H1 (cell line): ENCODE results near the gene TNFSF4. TPM values are rescaled to one million over a fixed set of nuclear protein-coding genes. Genes with fewer than 3 reads are reported as not detected.

Experiments
- ASH2L ChIP-seq: fragments of 200-600, 300-600 bp; sonication (generic); IDR thresholded peaks from one replicate; pipeline ENCODE4 v1.7.1; 2017; ENCODE audit warnings: low read length
- SIN3A ChIP-seq, 2 experiments: IDR thresholded peaks in 1 of 2; conservative IDR thresholded peaks in 1 of 2; 2 replicates each; pipeline ENCODE4 v1.6.1; 2011 to 2012; ENCODE audit warnings: low read length in 2 of 2, improper control_type of control experiment in 1 of 2, low read depth in 1 of 2, mild to moderate bottlenecking in 1 of 2
- SP4 ChIP-seq: IDR thresholded peaks from 2 replicates; pipeline ENCODE4 v1.6.1; 2012; ENCODE audit warnings: low read length, inconsistent platforms
- polyA plus RNA-seq, 7 experiments: library from polyadenylated mRNA; depleted of rRNA in 3 of 7; stranded (reverse) in 5 of 7; unstranded in 2 of 7; fragments of >200 nt in 5 of 7; fragments of 200-250 nt in 2 of 7; gene quantifications; 1 replicate in 5 of 7; 2 replicates in 1 of 7; 4 replicates in 1 of 7; pipeline versions ENCODE4 v1.2.1 to v1.2.3, GENCODE V29; 2011 to 2013; ENCODE audit warnings: missing spikeins in 2 of 7, mixed read lengths in 2 of 7
- total RNA-seq: library from RNA; stranded (reverse); fragmentation: NEBNext Ultra II Directional; extraction: Animal tissue kit (Norgen Biotek cat#: 25700); gene quantifications from 2 replicates; pipeline ENCODE4 v1.2.1, GENCODE V29; 2021
- TF ChIP-seq, protein P1 (sequence below): fragments of 300-600 bp; sonication (generic); IDR thresholded peaks from 2 replicates; pipeline ENCODE4 v1.7.1; 2012; ENCODE audit warnings: low read length, moderate library complexity, mild to moderate bottlenecking, inconsistent platforms; ENCODE audit not compliant: insufficient replicate concordance
- TF ChIP-seq, protein P2 (sequence below): IDR thresholded peaks from 2 replicates; pipeline ENCODE4 v1.6.1; 2012; ENCODE audit warnings: inconsistent platforms
- TF ChIP-seq, protein P3 (sequence below): IDR thresholded peaks from 2 replicates; pipeline ENCODE4 v1.6.1; 2012; ENCODE audit warnings: inconsistent platforms

Gene TNFSF4
- total and polyA plus RNA-seq, 2 of the 8 experiments (the other 6 are each of a cell fraction or from before 2014, with no cell fraction given), result 0.54 to 0.63 TPM

DNA sequence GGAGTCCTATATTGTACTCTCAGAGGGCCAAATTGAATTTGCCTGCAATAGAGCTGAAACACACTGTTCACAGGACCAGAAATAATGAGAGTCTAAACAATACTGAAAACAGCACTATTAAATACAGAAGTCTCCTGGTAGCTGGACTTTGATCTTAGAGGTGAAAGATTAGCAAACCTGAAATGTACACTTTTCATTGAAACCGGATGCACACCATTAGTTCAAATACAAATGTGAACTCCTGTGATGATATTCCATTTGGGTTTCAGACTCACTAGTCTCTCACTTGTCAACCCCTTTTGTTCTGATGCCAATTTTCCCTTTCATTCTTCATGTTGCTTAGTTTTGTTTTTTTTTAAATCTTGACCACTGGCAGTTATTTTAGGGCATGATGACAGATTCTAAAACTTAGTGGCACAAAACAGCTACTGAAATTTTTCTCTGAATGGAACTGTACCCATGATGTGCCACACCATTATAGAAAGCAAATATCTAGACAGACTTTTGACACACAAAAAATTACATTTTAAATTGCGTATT, 5.9 kb upstream of the TNFSF4 start (continued):
- TF ChIP-seq, protein P1, sequence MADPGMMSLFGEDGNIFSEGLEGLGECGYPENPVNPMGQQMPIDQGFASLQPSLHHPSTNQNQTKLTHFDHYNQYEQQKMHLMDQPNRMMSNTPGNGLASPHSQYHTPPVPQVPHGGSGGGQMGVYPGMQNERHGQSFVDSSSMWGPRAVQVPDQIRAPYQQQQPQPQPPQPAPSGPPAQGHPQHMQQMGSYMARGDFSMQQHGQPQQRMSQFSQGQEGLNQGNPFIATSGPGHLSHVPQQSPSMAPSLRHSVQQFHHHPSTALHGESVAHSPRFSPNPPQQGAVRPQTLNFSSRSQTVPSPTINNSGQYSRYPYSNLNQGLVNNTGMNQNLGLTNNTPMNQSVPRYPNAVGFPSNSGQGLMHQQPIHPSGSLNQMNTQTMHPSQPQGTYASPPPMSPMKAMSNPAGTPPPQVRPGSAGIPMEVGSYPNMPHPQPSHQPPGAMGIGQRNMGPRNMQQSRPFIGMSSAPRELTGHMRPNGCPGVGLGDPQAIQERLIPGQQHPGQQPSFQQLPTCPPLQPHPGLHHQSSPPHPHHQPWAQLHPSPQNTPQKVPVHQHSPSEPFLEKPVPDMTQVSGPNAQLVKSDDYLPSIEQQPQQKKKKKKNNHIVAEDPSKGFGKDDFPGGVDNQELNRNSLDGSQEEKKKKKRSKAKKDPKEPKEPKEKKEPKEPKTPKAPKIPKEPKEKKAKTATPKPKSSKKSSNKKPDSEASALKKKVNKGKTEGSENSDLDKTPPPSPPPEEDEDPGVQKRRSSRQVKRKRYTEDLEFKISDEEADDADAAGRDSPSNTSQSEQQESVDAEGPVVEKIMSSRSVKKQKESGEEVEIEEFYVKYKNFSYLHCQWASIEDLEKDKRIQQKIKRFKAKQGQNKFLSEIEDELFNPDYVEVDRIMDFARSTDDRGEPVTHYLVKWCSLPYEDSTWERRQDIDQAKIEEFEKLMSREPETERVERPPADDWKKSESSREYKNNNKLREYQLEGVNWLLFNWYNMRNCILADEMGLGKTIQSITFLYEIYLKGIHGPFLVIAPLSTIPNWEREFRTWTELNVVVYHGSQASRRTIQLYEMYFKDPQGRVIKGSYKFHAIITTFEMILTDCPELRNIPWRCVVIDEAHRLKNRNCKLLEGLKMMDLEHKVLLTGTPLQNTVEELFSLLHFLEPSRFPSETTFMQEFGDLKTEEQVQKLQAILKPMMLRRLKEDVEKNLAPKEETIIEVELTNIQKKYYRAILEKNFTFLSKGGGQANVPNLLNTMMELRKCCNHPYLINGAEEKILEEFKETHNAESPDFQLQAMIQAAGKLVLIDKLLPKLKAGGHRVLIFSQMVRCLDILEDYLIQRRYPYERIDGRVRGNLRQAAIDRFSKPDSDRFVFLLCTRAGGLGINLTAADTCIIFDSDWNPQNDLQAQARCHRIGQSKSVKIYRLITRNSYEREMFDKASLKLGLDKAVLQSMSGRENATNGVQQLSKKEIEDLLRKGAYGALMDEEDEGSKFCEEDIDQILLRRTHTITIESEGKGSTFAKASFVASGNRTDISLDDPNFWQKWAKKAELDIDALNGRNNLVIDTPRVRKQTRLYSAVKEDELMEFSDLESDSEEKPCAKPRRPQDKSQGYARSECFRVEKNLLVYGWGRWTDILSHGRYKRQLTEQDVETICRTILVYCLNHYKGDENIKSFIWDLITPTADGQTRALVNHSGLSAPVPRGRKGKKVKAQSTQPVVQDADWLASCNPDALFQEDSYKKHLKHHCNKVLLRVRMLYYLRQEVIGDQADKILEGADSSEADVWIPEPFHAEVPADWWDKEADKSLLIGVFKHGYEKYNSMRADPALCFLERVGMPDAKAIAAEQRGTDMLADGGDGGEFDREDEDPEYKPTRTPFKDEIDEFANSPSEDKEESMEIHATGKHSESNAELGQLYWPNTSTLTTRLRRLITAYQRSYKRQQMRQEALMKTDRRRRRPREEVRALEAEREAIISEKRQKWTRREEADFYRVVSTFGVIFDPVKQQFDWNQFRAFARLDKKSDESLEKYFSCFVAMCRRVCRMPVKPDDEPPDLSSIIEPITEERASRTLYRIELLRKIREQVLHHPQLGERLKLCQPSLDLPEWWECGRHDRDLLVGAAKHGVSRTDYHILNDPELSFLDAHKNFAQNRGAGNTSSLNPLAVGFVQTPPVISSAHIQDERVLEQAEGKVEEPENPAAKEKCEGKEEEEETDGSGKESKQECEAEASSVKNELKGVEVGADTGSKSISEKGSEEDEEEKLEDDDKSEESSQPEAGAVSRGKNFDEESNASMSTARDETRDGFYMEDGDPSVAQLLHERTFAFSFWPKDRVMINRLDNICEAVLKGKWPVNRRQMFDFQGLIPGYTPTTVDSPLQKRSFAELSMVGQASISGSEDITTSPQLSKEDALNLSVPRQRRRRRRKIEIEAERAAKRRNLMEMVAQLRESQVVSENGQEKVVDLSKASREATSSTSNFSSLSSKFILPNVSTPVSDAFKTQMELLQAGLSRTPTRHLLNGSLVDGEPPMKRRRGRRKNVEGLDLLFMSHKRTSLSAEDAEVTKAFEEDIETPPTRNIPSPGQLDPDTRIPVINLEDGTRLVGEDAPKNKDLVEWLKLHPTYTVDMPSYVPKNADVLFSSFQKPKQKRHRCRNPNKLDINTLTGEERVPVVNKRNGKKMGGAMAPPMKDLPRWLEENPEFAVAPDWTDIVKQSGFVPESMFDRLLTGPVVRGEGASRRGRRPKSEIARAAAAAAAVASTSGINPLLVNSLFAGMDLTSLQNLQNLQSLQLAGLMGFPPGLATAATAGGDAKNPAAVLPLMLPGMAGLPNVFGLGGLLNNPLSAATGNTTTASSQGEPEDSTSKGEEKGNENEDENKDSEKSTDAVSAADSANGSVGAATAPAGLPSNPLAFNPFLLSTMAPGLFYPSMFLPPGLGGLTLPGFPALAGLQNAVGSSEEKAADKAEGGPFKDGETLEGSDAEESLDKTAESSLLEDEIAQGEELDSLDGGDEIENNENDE, result no peak
- TF ChIP-seq SIN3A (conservative IDR thresholded peaks at IDR 0.05 in 1 of 2, IDR thresholded peaks at IDR 0.05 in 1 of 2; ENCODE audit: low read depth in 1 of 2, low read length in 2 of 2) (no peak), ASH2L (no peak), SP4 (no peak)
- TF ChIP-seq, protein P2, sequence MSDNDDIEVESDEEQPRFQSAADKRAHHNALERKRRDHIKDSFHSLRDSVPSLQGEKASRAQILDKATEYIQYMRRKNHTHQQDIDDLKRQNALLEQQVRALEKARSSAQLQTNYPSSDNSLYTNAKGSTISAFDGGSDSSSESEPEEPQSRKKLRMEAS, result no peak
- TF ChIP-seq, protein P3, sequence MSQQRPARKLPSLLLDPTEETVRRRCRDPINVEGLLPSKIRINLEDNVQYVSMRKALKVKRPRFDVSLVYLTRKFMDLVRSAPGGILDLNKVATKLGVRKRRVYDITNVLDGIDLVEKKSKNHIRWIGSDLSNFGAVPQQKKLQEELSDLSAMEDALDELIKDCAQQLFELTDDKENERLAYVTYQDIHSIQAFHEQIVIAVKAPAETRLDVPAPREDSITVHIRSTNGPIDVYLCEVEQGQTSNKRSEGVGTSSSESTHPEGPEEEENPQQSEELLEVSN, result no peak
- TF ChIP-seq, all 59 proteins: peak for 0
